Measurements from ENCODE around the gene COPS3. TPM values are rescaled to one million over a fixed set of nuclear protein-coding genes. Genes with fewer than 3 reads are reported as not detected.

The COPS3 gene
- total RNA-seq, 1 experiment from 2014 or later, result 87.6 TPM

DNA sequence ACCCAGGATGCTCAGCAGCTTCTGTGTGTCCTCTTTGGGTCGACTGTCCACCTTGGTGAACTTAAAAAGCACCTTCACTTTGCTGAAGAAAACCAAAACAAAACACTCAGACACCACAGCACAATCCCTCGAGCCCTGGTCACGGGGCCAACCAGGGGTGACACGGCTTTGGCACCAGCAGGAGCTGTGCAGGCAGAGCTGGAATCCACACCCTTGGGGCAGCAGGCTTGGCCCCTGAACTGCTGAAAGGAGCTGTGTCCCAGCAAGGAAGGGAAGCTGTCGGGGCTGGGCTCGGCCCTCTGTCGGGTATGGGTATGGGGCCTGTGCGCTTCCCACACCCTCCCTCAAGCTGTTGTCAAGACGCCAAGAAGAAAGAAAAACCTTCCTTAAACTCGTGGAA is 67.3 kb downstream of the COPS3 start:
- Histone ChIP-seq H3K36me3 (ENCODE audit: low read depth) (peaks cover 10% of the 10 kb centered on the region), H3F3A (ENCODE audit: insufficient read depth, low read depth) (peaks cover 5% of the 10 kb centered on the region; the same call in 1 of the 2 replicates), H3K4me1 (replicated peaks; ENCODE audit: insufficient read depth) (no peaks in the 10 kb centered on the region), H3K27ac (no peak overlapping the region), H3K4me2 (no peak overlapping the region), H3K9me3 (ENCODE audit: insufficient read depth, low read depth) (no peaks in the 10 kb centered on the region), H2AFZ (no peak overlapping the region), H3K9me2 (ENCODE audit: insufficient read depth) (no peaks in the 10 kb centered on the region), H3K79me2 (ENCODE audit: low read depth) (no peaks in the 10 kb centered on the region), H3K27me3 (ENCODE audit: insufficient read depth, low read depth) (no peaks in the 10 kb centered on the region), H4K20me1 (ENCODE audit: insufficient read depth) (no peaks in the 10 kb centered on the region), H3K4me3 (no peak overlapping the region)
- no TSS peak for BruUV-seq (replicated peaks)
- DNase-seq, result no peak
- no peak for TF ChIP-seq CTCF (conservative IDR thresholded peaks at IDR 0.05)
- TF ChIP-seq EZH2 (IDR thresholded peaks at IDR 0.05; ENCODE audit: low read depth), result no peak
- CTCF ChIA-PET, result no interaction called here
- intact Hi-C loops (cut with micrococcal nuclease; ENCODE audit: unreplicated experiment), result no loop called here
- POLR2A ChIA-PET (ENCODE audit: unreplicated experiment), result no interaction called here

DNA sequence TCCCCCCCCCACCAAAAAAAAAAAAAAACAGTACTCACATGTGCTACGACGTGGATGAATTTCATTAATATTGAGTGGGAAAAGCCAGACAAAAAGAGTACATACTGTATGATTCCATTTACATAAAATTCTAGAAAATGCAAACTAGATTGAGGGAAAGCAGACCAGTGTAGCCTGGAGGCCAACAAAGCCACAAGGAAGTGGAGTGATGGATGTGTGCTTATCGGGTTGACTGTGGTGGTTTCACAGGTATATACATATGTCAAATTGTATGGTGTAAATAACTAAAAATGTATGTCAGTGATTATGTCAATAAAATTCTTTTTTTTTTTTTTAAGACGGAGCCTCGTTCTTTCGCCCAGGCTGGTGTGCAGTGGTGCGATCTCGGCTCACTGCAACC is 73.0 kb downstream of the COPS3 start:
- intact Hi-C loops (cut with micrococcal nuclease; ENCODE audit: unreplicated experiment), result no loop called here
- no peaks in the 10 kb centered on the region for H3K36me3 ChIP-seq (ENCODE audit: low read depth)
- peaks cover 14% of the 10 kb centered on the region for H3K4me1 ChIP-seq (replicated peaks; ENCODE audit: insufficient read depth)
- H3K4me3 ChIP-seq, result no peak overlapping the region
- peaks cover 19% of the 10 kb centered on the region for H3K79me2 ChIP-seq (ENCODE audit: low read depth)
- H2AFZ ChIP-seq, result no peak overlapping the region
- peaks cover 41% of the 10 kb centered on the region for H3F3A ChIP-seq (ENCODE audit: insufficient read depth, low read depth)
- no peaks in the 10 kb centered on the region for H3K9me3 ChIP-seq (ENCODE audit: insufficient read depth, low read depth)
- H3K9me2 ChIP-seq (ENCODE audit: insufficient read depth), result no peaks in the 10 kb centered on the region
- POLR2A ChIA-PET (ENCODE audit: unreplicated experiment), result interaction anchor here (0.6 kb wide), 1 partner anchor 11 kb away, joined by 3 read pairs; no protein-coding TSS in a partner anchor
- H3K27ac ChIP-seq, result no peak overlapping the region
- no peak for DNase-seq
- CTCF ChIA-PET, result no interaction called here
- BruUV-seq (replicated peaks), result no TSS peak
- TF ChIP-seq EZH2 (IDR thresholded peaks at IDR 0.05; ENCODE audit: low read depth) (no peak), CTCF (conservative IDR thresholded peaks at IDR 0.05) (no peak)
- H3K27me3 ChIP-seq (ENCODE audit: insufficient read depth, low read depth), result no peaks in the 10 kb centered on the region
- no peak overlapping the region for H3K4me2 ChIP-seq
- H4K20me1 ChIP-seq (ENCODE audit: insufficient read depth), result peaks cover 13% of the 10 kb centered on the region; the same call in 1 of the 2 replicates

- intact Hi-C loops (cut with micrococcal nuclease; ENCODE audit: unreplicated experiment), result no loop called here
- H3K4me3 ChIP-seq, result no peak overlapping the region
- DNase-seq, result no peak
- no peak for TF ChIP-seq CTCF (conservative IDR thresholded peaks at IDR 0.05)
- TF ChIP-seq EZH2 (IDR thresholded peaks at IDR 0.05; ENCODE audit: low read depth), result no peak
- H3K9me3 ChIP-seq (ENCODE audit: insufficient read depth, low read depth), result no peaks in the 10 kb centered on the region
- ChIA-PET CTCF (no interaction called here), POLR2A (ENCODE audit: unreplicated experiment) (interaction anchor here (0.5 to 0.7 kb wide), 4 partner anchors 67 to 300 kb away, joined by 3 to 12 read pairs (median 8); no protein-coding TSS in a partner anchor)
- H4K20me1 ChIP-seq (ENCODE audit: insufficient read depth), result peaks cover 13% of the 10 kb centered on the region; the same call in 1 of the 2 replicates
- H3K27ac ChIP-seq, result peak overlapping the region; percentile 8; the same call in 1 of the 2 replicates
- no peaks in the 10 kb centered on the region for H3K9me2 ChIP-seq (ENCODE audit: insufficient read depth)
- H3K27me3 ChIP-seq (ENCODE audit: insufficient read depth, low read depth), result no peaks in the 10 kb centered on the region
- peaks cover 5% of the 10 kb centered on the region; the same call in 1 of the 2 replicates for H3K36me3 ChIP-seq (ENCODE audit: low read depth)
- H3F3A ChIP-seq (ENCODE audit: insufficient read depth, low read depth), result peaks cover 41% of the 10 kb centered on the region
- peaks cover 14% of the 10 kb centered on the region for H3K4me1 ChIP-seq (replicated peaks; ENCODE audit: insufficient read depth)
- peak overlapping the region; percentile 100 for H3K4me2 ChIP-seq
- no peak overlapping the region for H2AFZ ChIP-seq
- peaks cover 26% of the 10 kb centered on the region for H3K79me2 ChIP-seq (ENCODE audit: low read depth)
- BruUV-seq (replicated peaks), result no TSS peak
Observed at GRCh38 chr17:17206913-17207335, 74.1 kb downstream of the COPS3 start.
